GM18499 (cell line): Measurements from ENCODE around the gene FAM20B.
"Not testable (repeated sequence)": the region's sequence is repeated elsewhere in the genome, so short reads cannot be mapped to it uniquely, and the experiment has no call there.

Experiments used
- ATAC-seq: cut with Tn5 transposase; IDR thresholded peaks from one replicate; pipeline ENCODE4 v1.9.1; 2021; ENCODE audit warnings: moderate number of reproducible peaks; ENCODE audit not compliant: insufficient read depth, unreplicated experiment

Gene FAM20B

DNA sequence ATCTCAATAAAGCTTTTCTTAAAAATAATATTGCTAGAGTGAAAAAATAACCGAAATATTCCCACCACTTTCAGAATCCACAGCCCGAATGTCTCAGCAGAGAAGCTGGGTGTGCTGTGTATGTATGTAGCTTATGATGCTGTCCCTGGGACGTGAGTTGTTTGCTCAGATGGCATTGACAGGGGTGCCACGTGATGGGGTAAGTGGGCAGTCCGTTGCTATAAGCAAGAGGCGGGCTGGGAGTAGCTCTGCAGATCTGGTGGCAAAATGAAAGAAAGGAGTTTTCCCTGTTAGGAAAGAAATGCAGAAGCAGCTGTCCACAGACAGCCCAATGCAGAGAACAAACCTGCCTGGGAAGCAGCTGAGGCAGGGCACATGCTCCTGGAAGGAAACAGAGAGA is 3.8 kb upstream of the FAM20B start:
- no peak for ATAC-seq

DNA sequence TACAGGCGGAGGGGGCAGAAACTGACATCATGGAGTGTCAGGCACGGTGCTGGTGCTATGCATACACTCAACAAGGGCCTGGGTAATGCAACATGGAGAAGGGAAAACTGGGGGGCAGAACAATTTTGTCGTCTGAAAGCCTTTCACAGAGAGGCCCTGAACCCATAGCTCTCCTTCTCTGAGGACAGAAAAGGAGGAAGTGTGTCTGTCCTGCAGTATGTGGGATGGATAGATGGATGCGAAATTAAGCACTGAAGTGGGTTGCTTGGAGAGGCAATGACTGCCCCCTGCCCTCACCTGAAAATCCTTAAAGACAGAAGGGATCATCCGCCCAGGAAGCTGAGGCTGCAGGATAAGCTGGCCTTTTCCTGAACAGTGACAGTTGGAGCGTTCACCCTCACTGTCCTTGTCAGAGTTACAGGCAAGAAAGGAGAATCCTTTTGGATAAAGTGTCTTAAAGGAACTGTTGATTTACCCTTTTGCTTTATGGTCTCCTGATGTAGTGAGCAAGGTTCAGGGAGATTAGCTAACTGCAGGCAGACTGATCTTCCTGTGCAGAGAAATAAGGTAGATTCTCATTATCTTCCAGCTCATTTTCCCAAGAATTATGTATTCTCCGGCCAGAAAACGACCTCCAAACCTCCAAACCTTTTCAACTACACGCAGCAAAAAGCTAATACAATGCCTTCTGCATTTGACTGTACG is 1.6 kb upstream of the FAM20B start:
- ATAC-seq, result no peak

DNA sequence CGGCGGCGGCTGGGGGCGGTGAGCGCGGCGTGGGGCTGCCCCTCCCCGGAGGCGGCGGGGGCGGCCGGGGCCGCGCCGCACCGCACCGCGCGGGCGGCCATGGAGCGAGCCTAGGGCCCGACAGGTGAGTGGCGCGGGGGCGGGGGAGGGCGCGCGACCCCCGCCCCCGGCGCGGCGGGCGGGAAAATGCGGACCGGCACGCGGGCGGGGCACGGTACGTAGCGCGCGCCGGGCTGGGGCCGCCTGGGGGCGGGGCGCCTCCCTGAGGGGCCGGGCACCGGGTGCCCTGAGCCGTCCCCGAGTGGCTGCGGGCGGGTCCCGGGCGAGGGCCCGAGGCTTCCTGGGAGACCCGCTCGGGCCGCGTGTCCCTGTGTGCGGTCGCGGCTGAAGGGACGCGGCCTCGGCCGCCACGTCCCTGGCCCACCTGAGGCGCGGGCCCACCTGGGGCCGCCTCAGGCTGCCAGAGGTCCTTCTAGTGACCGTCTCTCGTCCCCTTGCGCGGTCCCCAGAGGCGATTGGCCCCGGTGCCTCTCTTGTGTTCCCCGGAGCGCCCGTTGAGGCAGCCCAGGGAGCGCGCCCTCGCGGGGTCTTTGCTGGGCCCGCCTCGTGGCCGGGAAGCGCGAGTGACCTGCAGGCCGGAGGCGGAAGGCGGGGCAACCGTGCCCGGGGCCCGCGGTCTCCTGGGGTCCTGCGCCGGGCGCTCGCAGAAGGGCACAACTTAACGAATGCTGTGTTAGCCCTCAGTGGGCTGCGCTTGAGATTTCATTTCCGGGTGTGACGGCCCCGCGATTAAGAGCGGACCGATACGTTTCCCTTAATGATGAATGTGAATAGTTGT is 500 bp downstream of the FAM20B start:
- ATAC-seq, result peak; percentile 39

DNA sequence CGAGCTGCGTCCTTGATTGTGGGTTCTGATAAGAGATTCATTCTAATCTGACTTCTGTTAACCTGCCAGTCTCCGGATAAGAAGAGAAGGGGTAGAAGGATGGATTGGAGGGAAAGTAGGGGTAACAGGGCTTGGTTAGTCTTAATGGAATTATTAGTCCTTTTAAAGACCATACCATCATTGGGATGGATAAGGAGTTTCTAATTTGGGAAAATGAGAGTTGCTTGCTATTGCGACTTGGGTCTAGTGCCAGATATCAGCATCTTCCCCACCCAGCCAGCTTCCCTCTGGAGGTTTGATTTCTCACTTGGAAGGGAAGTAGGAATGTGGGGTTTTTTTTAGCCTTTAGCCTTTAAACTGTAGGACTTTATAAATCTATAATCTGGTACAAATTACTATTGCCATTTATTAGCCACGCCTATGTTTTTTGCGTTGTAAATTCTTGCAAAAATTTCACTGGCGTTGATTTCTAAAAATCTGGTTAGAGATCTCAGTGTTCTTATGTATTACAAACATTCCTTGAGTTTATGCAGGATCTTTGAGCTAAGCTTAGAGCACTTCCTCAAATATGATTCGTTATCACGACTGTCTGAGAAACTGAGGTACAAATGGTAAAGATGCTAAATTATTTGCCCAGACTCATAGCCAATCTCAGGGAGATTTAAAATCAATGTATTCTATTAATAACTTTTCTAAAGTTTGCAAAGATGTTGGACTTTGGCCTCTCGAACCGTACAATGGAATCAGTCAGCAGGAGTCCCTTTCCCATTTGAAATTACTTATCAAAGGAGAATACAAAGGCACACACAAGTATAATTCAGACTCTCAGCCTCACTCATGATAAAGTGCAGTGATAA is 1.3 kb downstream of the FAM20B start:
- ATAC-seq, result no peak

- no peak for ATAC-seq
Observed at GRCh38 chr1:179029321-179029759, 3.6 kb downstream of the FAM20B start.

GRCh38 chr1:179030130-179030529 is 4.4 kb downstream of the FAM20B start:
- no peak for ATAC-seq

DNA sequence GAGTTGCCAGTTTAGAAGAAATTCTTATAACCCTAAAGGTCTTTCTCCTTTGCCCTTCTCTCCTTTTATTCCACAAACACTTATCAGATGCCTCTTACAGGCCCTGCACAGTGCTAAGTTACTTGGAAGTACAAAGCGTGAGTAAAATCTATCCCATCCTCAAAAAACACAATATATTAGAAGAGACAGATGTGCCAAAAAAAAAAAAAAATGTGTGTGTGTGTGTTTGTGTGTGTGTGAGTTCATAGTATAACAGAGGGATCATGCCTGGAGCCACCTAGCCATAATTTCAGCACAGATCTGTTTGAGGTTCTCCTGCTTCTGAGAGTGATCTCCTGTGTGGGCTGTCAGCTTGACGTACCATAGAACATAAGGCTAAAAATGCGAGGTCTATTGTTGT is 5.0 kb downstream of the FAM20B start:
- no peak for ATAC-seq

- no peak for ATAC-seq
Observed at GRCh38 chr1:179031284-179031683, 5.6 kb downstream of the FAM20B start.

GRCh38 chr1:179031855-179032513 is 6.3 kb downstream of the FAM20B start:
- ATAC-seq, result no peak

DNA sequence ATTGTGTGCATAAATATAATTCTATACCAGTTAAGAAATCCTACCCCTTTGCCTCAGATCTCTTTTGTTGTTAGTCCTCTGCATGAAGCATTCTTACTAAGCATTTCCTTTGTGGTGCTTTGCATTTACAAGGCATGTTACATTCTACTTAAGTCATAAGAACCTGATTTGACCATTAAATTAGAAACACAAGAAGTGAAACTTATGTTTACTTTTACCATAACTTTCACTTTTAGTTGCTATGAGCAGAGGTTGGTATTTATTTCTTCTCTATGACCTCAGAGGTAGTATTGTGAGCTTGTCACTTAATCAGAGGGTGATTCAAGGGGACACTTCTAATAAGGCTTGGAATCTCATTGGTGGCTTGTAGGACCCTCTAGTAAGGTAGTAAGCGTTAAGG is 9.0 kb downstream of the FAM20B start:
- peak; percentile 86 for ATAC-seq

GRCh38 chr1:179036844-179037465 is 11.3 kb downstream of the FAM20B start:
- no peak for ATAC-seq

GRCh38 chr1:179038528-179039281 is 13.0 kb downstream of the FAM20B start:
- no peak for ATAC-seq

DNA sequence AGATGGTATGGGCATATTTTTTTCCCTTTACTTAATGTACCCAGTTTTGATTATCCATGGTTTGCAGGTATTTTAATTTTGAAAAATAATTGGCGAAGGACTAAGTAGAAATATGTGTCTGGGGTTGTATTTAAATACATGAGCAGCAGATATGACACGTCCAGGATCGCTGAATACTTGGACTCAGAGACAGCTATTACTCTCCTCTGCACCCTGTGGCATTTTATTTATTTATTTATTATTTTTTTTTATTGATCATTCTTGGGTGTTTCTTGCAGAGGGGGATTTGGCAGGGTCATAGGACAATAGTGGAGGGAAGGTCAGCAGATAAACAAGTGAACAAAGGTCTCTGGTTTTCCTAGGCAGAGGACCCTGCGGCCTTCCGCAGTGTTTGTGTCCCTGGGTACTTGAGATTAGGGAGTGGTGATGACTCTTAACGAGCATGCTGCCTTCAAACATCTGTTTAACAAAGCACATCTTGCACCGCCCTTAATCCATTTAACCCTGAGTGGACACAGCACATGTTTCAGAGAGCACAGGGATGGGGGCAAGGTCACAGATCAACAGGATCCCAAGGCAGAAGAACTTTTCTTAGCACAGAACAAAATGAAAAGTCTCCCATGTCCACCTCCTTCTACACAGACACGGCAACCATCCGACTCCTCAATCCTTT is 13.9 kb downstream of the FAM20B start:
- ATAC-seq, result not testable (repeated sequence)

DNA sequence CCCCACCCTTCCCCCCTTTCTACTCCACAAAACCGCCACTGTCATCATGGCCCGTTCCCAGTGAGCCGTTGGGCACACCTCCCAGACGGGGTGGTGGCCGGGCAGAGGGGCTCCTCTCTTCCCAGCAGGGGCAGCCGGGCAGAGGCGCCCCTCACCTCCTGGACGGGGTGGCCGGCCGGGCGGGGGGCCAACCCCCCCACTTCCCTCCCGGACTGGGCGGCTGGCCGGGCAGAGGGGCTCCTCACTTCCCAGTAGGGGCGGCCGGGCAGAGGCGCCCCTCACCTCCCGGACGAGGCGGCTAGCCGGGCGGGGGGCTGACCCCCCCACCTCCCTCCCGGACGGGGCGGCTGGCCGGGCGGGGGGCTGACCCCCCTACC is 14.5 kb downstream of the FAM20B start:
- ATAC-seq, result not testable (repeated sequence)

DNA sequence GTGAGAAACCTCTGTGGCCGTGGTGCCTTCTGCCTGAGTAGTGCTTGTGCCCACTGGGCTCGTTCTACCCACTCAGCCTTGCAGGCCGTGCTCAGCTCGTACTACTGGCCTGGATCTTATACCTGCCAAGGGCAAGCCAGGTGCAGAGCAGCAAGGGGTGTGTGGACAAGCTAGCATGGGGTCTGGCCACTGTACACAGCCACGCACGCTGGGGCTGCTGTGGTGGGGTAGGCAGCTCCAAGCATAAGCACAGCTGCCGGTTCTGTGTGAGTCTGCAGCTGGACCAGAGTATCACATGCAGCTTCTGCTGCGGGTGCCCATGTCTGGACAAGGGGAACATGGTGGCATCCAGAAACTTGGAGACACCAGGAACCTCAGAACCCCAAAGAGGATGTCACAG is 16.4 kb downstream of the FAM20B start:
- no peak for ATAC-seq

- no peak for ATAC-seq
Observed at GRCh38 chr1:179042700-179043099, 17.0 kb downstream of the FAM20B start.

GRCh38 chr1:179043266-179043665 is 17.6 kb downstream of the FAM20B start:
- ATAC-seq, result no peak

DNA sequence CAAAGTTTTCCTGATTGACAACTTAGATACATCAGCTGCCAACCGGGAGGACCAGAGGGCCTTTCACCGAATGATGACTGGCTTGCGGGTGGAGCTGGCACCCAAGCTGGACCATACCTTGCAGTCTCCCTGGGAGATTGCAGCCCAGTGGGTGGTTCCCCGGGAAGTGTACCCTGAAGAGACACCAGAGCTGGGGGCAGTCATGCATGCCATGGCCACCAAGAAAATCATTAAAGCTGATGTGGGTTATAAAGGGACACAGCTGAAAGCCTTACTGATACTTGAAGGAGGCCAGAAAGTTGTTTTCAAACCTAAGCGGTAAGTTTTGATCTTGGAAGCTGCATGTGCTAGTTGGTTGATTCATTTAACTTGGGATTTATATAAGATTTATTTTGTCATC is 18.2 kb downstream of the FAM20B start:
- ATAC-seq, result no peak
